ENCODE results near the gene MUC5AC.

- TF ChIP-seq CTCF (IDR thresholded peaks at IDR 0.05) (no peak), POLR2A (IDR thresholded peaks at IDR 0.05) (no peak)
Measured at GRCh38 chr11:1238767-1239595, 81.2 kb downstream of the MUC5AC start.
